Fibroblast of the aortic adventitia (primary cell): ENCODE results near the gene KLHDC3. TPM values are rescaled to one million over a fixed set of nuclear protein-coding genes. Genes with fewer than 3 reads are reported as not detected.

Source experiments
- DNase-seq: peaks from one replicate; pipeline ENCODE4 v3.0.0-alpha.2; 2010; ENCODE audit warnings: low read depth
- H3K4me3 ChIP-seq: 2 replicates; pipeline ENCODE4 v1.5.1; 2011; ENCODE audit warnings: low read depth, mild to moderate bottlenecking, control low read depth, low read length, moderate library complexity
- total RNA-seq: library from RNA; depleted of rRNA; stranded (reverse); fragments of >200 nt; gene quantifications from 2 replicates; pipeline ENCODE4 v1.2.3, GENCODE V29; 2012; ENCODE audit warnings: low replicate concordance
- TF ChIP-seq, protein P1 (sequence below): IDR thresholded peaks from 2 replicates; pipeline ENCODE4 v1.5.1; 2011; ENCODE audit warnings: mild to moderate bottlenecking, low read length, control low read depth, inconsistent platforms; ENCODE audit not compliant: insufficient read depth

KLHDC3 gene
- total RNA-seq, 1 donor, result 78.1 TPM

DNA sequence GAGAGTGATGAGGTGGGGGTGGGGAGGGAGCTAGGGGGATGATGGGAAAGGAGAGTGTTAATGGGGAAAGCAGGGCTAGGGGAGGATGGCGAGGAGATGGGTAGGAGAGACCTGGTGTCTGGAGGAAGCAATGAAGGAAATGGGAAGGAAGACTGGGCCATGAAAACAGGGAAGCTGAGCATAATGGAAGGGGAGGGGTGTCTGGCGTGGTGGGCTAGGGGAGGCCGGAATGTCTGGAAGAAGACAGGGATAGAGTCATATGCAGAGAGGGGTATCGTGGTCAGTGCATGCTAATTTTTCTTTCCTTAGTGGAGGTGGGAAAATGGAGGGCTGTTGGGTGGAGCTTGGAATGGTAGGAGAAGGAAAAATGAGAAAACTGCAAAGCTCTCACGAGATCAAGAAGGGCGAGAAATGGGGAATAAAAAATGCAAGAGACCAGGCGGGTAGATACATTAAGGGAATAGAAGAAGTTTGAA is 423 bp downstream of the KLHDC3 start:
- peak; percentile 65 for DNase-seq
- H3K4me3 ChIP-seq, result peak overlapping the region; percentile 100
- TF ChIP-seq, protein P1, sequence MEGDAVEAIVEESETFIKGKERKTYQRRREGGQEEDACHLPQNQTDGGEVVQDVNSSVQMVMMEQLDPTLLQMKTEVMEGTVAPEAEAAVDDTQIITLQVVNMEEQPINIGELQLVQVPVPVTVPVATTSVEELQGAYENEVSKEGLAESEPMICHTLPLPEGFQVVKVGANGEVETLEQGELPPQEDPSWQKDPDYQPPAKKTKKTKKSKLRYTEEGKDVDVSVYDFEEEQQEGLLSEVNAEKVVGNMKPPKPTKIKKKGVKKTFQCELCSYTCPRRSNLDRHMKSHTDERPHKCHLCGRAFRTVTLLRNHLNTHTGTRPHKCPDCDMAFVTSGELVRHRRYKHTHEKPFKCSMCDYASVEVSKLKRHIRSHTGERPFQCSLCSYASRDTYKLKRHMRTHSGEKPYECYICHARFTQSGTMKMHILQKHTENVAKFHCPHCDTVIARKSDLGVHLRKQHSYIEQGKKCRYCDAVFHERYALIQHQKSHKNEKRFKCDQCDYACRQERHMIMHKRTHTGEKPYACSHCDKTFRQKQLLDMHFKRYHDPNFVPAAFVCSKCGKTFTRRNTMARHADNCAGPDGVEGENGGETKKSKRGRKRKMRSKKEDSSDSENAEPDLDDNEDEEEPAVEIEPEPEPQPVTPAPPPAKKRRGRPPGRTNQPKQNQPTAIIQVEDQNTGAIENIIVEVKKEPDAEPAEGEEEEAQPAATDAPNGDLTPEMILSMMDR, result no peak

DNA sequence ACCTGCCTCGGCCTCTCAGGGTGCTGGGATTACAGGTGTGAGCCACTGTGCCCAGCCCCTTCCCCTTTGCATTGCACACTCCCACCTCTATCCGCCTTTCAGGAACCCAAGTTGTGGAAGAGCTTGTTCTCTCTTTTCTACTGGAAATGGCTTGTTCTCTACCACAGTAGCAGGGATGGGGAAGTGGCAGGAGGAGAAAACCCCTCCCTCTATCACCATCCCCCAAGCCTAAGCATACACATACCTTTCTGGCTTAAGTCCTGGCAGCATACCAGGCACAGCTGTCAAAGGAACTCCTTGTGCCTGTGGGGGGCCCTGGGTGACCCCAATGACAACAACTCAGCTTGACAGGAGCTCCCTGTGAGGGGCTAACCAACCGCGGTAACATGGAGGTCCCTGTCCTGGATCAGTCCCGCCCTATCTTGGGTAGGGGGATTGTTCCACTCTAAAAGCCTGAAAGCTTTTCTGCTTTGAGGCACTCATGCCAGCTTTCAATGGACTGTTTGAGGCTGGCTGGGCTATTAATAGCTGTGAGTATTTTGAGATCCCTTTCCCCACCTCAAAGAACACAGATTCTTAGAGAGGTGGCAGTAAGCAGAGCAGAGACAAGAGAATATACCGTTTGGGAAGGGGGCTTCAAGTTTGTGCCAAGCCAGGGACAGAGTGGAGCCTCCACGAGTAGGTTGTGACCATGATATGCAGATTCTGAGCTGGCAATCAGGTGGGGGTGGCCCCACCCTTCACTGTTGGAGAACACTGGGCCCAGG is 2.3 kb downstream of the KLHDC3 start:
- DNase-seq, result no peak
- peak overlapping the region; percentile 13 for H3K4me3 ChIP-seq
- TF ChIP-seq, protein P1, result no peak

DNA sequence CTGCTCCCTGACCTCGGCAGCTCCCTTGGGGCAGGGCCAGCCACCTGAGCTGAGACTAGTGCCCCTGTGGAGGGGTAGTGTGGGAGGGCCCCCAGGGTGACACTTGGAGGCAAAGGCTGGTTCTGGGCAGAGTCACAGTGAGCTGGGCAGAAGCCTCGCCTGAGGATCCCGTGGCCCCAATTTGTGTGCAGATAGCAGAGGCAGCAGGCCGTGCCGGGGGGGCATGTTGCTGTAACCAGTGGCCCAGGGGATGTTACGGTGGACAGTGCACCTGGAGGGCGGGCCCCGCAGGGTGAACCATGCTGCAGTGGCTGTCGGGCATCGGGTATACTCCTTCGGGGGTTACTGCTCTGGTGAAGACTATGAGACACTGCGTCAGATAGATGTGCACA is 2.9 kb downstream of the KLHDC3 start:
- DNase-seq, result no peak
- TF ChIP-seq, protein P1, result no peak
- H3K4me3 ChIP-seq, result no peak overlapping the region

DNA sequence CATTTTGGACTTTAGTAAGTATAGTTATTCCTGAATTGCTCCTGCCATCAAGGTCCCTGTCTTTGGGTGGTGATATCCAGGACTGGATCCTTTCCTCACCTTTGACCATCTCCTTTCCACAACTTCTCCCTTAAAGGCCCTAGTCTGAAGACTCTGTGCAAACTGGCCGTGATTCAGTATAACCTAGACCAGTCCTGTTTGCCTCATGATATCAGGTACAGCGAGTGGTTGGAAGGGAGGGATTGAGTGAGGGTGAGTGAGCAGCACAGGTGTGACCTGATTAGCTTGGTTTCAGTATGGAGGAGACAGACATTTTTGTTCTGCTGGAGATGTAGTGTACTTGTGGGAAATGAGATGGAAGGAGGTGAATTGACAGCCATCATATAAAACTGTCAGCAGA is 5.1 kb downstream of the KLHDC3 start:
- TF ChIP-seq, protein P1, result no peak
- DNase-seq, result no peak
- no peak overlapping the region for H3K4me3 ChIP-seq

DNA sequence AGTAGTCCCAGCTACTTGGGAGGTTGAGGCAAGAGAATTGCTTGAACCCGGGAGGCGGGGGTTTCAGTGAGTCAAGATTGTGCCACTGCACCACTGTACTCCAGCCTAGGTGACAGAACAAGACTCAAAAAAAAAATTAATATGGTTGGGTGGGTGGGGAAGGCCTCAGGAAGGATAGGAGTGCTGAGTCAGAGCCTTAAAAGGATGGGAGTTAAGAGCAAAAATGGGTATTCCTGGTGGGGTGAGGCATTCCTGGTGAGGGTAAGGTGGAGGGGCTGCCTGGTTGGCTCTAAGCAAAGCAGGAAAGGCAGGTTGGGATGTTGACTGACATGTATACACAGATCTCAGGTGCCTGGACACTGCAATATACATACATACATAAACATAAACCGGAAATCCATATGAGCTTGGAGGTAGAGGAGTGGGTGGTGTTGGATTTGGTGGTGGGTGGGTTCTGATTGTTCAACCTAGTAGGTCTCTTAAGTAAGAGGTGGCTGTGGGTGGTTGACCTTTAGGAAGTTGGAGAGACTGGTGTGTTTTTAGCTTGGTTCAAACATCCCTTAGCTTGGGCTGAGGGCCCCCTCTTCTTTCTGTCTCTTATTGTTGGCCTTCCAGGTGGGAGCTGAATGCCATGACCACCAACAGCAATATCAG is 6.1 kb downstream of the KLHDC3 start:
- TF ChIP-seq, protein P1, result no peak
- no peak overlapping the region for H3K4me3 ChIP-seq
- DNase-seq, result no peak

DNA sequence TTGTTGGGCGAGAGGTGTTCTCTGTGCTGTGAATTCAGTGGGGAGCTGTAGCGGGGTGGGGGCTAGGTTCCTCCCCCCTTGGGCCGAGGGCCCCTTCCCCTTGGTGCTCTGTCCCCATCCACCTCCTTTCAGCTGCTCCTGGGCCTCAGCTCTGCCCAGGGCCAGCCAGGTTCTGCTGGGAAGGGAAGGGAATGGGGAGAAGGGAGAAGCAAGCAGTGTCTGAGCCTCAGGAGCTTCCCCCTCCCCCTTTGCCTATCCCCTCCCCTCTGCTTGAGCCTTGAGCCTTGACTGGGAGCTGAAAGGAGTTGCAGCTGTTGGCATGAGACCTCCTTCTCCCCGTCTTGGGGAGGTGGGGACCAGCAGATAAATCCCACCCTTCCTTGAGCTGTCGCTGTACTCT is 6.8 kb downstream of the KLHDC3 start:
- no peak for DNase-seq
- TF ChIP-seq, protein P1, result no peak
- H3K4me3 ChIP-seq, result peak overlapping the region; percentile 98
